ENCODE data around the gene FHOD3.

FHOD3 gene

DNA sequence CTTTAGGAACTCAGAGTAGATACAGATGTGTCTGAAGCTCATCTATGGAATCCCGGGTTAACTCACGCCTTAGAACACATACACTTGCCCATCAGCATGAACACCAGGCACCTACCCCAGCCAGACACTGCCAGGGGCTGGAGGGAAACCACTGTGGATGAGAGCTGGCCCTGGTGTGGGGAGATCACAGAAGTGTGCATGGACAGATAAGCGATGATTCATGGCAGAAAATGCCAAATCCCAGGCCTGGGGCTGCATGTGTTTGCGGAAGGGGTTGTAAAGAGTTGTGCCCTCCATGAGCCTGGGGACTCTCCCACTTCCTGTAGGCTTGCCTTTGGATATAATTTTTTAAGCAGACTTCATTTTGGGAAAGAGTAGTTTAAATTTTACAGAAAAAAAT is 193.4 kb downstream of the FHOD3 start:
- DNase-seq, result no peak

DNA sequence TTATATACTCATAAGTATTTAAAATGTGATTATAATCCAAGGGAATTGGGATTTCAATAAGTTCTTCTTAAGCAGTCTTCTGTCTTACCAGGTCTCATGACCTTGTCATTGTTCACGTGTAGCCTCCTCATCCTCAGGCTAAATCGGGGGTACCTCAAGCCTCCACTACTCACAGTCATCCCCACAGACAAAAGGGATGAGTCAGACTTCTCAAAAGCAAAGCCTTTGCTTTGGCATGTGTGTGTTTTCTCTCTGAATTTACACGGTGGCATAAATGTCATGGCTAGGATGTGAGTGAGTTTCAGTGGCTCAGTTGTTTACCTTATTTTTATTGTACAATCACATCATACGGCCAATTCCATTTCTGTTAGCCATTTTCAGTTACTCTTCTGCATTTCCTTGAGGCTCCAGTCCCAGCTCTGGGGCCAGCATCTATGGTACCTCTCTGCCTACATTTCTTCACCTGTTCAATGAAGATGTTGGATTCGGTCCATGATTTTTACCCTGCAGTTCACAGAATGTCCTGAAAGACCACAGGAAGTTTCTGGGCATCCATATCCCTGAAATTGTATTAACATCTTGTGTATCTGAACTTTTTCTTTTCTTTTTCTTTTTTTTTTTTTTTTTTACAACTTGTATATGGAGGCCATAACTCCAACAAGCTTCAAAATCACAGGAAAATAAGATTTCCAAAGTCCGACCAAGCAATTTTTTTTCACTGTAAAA is 195.3 kb downstream of the FHOD3 start:
- DNase-seq, result no peak

DNA sequence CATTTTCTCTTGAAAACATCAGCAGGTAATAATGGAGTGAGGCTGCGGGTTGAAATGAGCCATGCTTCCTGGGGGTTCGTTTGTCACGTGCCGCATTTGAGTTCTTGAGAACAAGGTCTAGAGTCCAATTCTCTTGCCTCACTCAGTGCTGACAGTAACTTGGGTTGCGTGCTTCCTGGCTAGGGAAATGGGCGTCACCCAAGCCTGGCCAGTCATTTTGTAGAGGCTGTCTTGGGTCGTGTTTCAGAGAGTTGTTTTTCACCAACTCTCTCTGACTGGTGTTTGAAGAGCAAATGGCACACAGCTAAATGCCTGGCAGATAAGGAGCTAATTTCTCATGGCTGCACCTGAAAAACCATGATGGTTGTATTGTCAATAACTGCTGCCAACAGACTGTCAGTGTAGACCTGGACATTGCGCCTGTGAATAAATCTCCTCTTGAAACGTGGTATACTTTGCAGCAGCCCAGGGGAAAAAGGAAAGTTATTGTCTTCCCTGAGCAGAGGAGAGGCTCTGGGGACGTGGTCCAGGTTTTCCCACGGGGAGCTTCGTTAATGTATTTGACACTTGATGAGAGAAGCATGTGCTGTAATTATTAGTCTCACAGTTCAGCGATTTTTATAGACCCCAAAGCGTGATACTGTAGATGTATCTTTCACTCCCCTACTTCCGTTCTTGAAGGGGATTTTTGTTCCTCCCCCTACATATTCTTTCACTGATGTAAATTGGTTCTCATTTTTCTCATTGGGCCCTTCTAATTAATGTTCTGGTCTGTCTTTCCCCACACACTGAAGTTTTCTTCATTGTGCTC is 196.0 kb downstream of the FHOD3 start:
- DNase-seq, result no peak

DNA sequence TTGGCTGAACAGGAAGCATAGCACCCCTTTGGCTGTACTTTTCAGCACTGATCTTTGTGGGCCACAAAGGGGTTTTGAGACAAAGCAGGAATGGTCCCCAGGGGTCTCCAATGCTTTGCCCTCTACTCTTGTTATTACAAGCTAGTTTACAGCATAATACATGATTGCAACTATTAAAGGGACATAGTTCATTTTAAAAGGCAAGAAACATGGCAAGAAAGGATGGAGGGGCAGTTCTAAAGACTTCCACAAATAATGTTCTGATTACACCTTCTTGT is 196.6 kb downstream of the FHOD3 start:
- DNase-seq, result no peak

DNA sequence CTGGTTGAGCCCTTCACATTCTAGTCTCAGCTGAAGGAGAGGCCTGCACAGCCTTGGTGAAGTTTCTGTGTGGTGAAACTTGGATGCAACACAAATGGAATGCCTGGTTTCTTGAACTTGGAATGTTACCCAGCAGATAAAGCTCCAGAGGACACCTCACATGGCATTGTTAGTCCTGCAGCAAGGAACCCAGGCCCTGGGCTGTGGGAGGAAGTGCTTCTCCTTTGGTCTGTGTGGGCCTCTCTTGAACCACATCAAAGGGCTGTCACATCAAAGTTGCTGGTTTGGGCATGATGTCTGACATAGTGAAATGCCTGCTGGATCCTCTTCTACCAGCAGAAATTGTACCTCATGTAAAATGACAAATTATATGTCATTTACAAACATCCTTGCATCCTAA is 198.5 kb downstream of the FHOD3 start:
- no peak for DNase-seq

DNA sequence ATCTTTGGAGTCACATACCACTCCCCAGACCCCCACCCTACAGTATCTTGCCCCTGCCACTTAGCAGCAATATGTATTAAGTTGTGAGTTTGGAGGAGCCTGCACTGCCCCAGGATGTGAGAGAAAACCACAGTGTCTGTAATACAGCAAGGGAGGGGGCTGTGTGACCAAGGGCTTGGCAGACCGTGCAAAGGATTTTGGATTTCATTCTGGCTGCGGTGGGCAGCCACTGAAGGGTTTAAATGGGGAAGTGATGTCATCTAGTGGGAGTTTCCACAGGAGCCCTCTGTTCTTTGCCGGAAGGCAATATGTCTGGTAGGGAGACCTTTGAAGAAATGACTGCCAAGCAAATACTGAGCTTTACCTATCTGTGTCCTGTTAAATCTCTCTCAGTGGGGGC is 202.4 kb downstream of the FHOD3 start:
- DNase-seq, result no peak

DNA sequence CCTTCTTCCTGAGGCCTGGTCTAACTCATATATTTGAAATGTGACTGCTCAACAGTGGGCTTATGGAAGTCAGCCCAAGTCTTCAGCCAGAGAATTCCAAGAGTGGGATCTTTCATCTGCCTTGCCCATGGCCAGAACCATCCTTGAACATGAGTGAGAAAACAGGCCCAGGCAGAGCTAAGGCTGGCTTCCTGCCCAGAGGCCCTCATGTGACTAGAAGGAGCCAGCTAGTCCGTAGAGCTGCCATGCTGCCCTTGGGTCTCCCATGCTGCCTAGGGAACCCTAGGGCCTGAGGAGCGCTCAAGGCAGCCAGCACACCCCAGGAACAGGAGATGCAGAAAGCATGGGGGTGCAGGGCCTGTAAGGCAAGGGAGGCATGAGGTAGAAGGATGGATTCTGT is 203.6 kb downstream of the FHOD3 start:
- DNase-seq, result no peak

DNA sequence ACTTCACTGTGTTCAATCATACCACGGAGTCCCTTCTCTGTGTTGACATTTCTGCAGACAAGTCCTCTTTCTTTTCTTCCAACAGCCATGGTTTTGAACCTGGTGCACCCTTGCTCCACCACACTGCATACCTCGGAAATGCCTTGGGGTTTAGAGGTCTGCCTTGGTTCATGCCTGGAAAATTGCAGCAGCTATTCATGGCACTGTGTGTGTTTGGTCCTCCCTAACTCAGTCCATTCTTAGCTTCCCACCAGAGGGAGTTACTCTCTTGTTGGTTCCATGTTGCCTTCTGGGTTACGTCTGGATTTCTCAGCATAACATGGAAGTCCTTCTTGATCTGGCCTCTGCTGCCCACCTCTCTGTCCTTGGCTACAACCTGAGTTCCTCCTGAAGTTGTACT is 206.0 kb downstream of the FHOD3 start:
- no peak for DNase-seq

DNA sequence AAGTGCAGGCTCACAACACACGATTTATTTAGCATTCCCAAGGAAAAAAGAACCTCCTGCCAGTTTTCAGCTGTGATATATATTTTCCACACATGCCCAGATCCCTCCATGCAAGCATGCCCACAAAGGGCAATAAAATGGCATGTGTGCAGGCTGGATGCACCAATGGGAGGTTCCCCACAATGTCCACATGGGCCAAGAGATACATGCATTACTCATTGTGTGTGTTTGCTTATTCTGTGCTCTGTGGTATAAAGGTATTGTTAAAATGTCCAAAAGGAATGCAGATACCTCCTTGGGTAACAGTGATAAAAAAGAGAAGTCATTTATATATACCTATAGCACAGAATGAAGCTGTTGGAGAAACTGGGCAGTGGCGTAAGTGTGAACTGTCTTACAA is 207.4 kb downstream of the FHOD3 start:
- no peak for DNase-seq

DNA sequence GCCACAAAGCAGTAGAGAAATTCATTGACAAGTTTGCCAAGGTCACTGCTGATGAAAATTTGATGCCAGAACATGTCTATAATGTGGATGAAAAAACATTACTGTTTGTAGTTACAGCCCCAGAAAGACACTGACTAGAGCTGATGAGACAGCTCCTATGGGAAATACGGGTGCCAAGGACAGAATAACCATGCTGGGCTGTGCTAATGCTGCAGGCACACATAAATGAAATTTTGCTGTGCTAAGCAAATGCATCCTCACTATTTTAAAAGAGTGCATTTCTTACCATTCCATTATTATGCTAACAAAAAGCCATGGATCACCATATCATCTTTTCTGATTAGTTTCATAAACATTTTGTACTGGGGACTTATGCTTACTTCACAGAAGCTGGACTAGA is 208.2 kb downstream of the FHOD3 start:
- no peak for DNase-seq

DNA sequence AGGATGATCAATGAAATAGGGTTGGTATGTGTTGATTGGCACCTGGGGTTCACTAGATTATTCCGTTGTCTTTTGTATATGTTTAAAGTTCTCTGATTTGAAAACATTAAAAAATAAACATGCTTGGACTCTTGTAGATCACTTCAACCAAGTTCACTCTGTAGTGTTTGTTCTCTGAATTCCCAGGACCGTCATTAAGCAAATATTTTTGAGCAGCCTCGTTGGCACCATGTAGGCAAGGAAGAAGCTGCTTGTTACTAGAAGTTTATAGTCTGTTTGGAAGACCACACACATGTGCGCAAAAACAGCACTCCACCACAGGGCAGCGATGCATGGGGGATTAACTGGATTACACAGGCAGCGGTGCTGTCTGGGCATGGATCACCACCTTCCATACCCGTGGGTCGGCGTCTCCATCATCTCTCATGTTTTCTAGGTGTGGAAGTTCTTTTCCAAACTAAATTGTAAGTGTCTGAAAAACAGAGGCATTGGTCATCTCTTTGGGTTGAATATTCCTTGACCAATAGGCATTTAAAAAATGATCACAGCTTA is 212.2 kb downstream of the FHOD3 start:
- no peak for DNase-seq

DNA sequence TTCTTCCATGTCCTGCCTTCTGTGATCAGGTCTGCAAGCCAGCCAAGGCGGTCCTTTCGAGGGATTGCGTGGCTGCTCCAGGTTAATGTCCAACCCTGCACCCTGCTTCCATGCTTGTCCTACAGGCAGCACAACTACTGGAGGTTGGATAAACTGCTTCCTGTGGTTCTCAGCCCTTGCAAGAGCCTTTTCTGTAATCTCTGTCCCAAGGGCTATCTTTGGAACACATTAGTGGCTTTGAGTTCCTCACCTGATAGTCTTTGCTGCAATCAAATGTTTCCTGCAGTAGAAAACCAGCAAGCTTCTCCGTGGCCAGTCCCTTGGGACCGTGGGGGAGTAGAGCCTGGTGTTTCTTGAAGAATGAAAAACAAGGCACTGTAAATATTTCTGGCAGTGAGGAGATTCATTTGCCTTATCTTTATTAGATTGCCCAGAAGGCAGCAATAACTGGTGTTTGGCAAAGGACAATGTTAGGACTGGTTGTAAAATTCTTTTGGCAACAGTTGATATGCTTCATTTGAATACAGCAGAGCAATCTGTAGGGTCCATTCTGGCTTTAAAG is 214.4 kb downstream of the FHOD3 start:
- DNase-seq, result no peak

DNA sequence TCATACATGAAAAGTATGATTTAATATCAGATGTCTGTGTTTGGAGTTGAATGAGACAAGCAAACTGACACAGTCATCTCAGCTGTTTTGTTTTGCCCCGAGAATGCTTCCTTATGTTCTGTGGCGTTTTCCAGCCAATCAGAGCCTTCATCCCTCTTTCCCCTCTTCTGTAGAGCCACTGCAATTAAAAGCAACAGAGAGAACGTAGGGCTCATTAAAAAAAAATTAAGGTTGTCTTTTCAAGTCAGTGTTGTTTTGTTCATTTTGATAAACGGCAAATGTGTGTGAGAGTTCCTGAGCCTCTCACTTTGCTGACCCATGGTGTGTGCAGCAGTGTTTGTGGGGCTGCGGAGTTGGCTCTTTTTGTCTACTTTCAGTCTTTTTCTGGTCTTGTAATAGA is 216.0 kb downstream of the FHOD3 start:
- no peak for DNase-seq

DNA sequence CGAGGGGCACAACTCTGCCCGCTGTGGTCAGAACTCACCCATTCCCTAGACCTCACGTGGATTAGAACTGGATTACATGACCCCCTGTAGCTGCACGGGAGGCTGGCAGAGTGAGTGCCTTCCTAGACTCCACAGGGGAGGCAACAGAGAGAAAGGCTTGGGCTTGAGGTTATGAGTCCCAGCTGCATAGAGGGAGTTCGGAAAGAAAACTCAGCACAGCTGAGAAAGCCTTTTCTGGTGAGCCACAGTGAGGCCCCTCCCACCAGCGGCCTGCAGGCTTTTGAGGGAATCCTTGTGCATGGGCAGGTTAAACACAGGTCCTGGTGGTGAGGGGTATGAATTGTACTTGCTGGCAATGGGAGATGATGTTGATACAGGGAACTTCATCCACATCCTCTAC is 217.3 kb downstream of the FHOD3 start:
- no peak for DNase-seq

DNA sequence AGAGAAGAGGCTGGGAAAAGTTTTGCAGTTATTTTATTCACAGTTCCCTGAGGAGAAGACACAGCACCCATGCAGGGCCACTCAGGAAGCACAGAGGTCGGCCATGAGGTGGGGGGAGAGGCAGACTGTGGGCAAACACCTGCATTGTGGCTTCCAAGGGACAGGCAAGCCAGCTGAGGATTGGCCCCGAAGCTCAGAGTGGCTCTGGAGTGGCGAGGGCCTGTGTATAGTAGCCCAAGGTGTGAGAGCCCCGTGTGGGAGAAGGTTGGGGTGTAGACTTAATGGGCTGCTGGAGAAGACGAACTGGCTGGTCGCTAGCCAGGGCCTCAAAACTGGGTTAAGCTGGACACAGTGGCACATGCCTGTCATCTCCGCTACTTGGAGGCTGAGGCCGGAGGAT is 218.7 kb downstream of the FHOD3 start:
- DNase-seq, result no peak

DNA sequence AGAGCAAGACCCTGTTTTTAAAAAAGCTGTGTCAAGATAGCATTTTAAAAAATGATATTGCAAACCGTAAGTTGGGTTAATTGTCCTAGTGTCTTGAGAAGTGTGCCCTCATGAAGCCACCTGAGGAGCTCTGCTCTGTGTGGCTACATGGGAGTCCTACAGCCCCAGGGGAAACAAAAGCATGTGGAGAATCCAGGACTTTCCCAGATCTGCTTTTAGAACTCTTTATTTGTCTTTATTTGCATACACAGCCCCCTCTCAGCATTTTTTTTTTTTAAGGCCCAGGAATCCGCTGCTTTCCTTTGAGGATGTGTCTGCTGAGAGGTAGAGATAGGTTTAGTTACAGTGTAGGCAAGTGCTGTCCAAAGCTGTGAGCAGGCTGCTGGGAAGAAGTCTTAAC is 219.2 kb downstream of the FHOD3 start:
- no peak for DNase-seq

DNA sequence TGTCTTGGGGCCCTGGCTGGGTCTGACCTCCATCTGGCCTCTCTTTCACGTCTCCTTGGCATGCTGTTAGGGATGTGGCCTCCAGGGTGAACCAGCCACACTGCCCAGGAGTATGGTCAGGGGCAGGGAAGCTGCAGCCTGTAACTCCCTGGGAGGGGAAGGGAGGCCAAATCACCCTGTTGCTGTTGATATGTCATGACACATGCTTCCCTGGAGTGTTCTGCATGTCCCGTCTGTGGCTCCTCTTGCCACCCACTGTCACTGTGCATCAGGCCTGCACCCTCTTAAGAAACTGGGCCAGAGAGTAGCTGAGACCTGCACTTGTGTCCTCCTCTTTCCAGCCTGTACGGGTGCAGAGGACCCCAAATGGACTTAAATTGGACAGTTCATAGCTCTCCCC is 221.3 kb downstream of the FHOD3 start:
- no peak for DNase-seq

DNA sequence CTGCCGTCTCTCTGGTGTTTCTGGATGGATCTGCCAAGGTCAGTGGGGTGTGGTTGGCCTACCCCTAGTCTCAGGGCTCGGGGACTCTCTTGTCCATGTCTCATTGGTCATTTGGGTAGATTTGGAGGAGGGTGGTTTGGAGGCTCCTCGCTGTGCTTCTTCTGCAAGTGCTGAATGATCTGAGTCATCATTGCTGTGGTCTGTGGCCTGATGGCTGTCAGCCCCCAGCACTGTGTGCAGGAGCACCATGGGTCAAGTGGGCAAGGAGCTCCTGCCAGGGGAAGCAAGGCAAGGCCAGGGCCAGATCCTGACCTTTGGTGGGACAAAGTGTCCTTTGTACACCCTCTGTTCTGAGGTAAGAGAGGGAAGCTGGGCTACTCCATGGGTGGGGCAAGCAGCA is 221.8 kb downstream of the FHOD3 start:
- DNase-seq, result no peak

DNA sequence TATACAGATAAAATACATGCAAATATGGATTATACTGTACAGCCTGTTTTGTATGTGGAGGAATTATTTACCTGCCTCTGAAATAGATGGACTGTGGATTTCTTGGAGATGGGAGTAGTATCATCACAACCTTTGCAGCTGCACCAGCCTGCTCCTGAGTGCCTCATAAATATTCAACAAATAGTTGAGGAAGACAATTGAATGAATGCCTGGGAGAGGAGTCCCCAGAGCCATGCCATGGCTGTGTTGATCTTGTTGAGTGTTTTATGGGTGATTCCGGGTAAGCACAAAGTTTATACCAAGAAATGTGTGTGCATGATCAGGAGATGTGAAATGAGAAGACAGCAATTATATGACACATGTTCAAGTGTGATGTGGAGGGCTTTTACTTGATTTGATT is 225.0 kb downstream of the FHOD3 start:
- DNase-seq, result no peak

DNA sequence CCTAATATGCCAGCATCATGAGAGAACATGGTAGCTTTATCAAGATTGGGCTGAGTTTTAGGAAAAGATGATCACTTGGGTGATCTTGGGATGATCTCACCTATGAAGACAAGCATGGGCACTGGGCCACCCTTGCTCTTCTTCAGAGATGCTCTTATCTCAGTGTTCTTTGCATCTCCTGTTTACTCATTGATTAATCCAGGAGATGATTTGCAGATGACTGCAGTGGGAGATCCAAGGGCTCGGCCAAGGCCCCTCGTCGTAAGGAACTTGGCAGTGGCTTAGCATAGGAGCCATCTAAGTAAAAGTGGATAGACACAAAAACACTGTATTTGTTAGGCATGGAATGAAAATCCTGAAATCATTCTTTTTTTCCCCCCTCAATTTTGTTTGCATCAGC is 228.4 kb downstream of the FHOD3 start:
- no peak for DNase-seq

DNA sequence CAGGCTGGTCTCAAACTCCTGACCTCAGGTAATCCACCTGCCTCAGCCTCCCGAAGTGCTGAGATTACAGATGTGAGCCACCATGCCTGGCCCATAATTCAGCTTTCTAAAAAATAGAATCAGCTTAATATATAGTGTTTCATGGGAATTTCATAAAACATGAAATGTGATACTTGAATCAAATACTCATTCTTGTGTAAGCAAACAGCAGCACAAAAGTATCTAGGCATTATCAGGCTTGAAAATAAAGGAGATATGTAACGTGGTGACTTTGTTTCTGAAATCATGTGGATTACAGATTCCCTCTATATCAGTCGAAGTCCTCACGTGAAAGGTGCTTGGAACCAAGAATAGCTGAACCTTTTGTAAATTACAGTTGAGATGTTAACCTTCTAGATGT is 229.1 kb downstream of the FHOD3 start:
- no peak for DNase-seq

DNA sequence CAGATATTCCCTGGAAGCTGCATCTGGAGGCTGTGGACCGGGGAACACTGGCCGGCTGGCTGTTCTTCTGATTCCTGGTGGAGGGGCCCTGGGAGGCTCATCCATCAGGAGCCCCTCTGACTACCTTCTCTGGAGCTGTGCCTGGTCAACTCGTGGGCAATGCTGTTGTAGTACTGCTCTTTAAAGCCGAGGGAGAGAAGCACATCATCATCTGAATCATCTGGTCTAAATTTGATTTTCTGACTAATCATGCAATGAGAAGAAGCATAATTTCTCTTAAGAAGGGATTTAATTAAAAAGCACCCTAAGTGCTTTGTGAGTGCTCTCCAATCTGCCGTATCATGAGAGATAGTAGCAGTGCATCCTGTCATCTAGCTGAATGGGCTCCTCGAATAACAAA is 229.5 kb downstream of the FHOD3 start:
- no peak for DNase-seq

DNA sequence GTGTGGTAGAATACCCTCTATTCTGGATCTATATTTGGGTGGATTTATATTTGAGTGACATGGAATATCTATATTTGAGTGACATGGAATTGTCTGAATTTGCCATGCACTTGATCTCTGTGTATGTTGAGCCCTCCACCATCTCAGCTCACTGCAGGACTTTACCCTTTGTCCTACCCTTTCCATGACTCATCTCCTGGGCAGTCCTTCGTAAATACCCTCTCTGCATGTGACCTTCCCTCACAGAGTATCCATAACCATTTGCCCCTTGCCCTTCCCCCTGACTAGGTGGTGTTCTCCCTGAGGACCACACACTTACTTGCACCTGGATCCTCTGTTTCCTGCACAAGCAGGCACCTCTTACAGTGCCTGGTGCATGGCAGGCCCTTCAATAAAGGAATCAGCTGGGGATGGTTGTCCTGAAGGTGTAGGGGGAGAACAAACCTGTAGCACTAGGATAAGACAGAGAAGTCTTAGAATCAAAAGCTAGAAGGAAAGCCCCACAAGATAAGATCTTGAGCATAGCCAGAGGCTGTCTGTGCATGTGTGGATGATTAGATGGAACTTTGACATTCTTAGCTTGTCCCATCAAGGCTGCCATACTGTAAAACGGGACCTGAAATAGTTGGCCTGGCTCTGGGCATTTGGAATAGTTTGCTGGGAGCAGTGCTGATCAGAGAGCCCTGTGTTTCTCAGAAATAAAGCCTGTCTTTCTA is 230.4 kb downstream of the FHOD3 start:
- no peak for DNase-seq

DNA sequence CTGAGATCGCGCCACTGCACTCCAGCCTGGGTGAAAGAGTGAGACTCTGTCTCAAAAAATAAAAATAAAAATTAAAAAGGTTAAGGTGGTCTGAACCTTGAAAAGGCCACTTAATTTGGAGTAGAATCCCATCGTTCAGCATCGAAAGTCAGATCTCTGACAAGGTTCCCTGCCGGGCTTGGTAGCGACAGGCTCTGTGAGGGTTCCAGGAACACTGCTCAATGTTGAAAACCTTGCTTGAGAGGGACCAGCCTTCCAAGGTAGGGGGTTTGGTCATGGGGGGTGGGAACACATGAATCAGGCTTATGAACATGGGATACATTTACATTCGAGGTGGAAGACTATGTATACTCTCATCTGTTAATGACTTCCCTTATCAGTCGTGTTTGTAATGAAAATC is 232.2 kb downstream of the FHOD3 start:
- no peak for DNase-seq

All from stimulated activated CD4-positive, alpha-beta T cell treated with anti-CD3 and anti-CD28 coated beads, Interleukin-2, amount 100 ng/mL, for 48 hours (primary cell).